HEK293T (cell line): ENCODE measurements around the gene KCNH1.

Experiments
- ARNT ChIP-seq: fragments of 450-650 bp; IDR thresholded peaks from 2 replicates; pipeline ENCODE4 v1.6.1; 2017; ENCODE audit warnings: mild to moderate bottlenecking
- BHLHE40 ChIP-seq: fragments of 450-650 bp; IDR thresholded peaks from 2 replicates; pipeline ENCODE4 v1.6.1; 2016; ENCODE audit warnings: mild to moderate bottlenecking, moderate library complexity, borderline replicate concordance
- CTBP1 ChIP-seq: fragments of 450-650 bp; IDR thresholded peaks from 2 replicates; pipeline ENCODE4 v1.6.1; 2016; ENCODE audit warnings: borderline replicate concordance
- FOXM1 ChIP-seq: fragments of 450-650 bp; IDR thresholded peaks from 2 replicates; pipeline ENCODE4 v1.6.1; 2017; ENCODE audit warnings: mild to moderate bottlenecking, borderline replicate concordance
- SUZ12 ChIP-seq: fragments of 450-650 bp; IDR thresholded peaks from 2 replicates; pipeline ENCODE4 v1.6.1; 2016; ENCODE audit warnings: mild to moderate bottlenecking
- TARDBP ChIP-seq: fragments of 450-650 bp; IDR thresholded peaks from 2 replicates; pipeline ENCODE4 v1.6.1; 2016
- ZNF384 ChIP-seq: fragments of 450-650 bp; IDR thresholded peaks from 2 replicates; pipeline ENCODE4 v1.6.1; 2016
- TF ChIP-seq, protein P1 (sequence below): fragments of 450-650 bp; IDR thresholded peaks from 2 replicates; pipeline ENCODE4 v1.6.1; 2016

DNA sequence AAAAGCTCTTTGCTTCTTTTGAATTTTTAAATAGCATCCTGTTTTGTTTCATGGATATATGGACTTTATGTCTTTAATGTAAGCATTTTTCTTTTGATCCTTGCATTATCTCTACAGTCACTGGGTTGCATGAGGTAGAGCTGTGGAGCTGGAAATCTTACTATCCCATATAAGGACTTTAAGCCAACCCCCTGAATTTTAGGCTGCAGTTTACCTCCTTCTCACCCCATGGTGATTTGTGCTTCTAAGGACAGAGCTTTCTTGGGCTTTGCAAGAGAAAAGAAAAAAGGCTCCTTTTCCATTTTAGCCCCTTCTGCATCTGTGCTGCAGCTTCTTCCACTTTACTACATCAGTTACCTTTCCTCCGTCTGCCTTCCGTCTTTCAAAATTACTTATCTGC is 431.4 kb downstream of the KCNH1 start:
- TF ChIP-seq, protein P1, sequence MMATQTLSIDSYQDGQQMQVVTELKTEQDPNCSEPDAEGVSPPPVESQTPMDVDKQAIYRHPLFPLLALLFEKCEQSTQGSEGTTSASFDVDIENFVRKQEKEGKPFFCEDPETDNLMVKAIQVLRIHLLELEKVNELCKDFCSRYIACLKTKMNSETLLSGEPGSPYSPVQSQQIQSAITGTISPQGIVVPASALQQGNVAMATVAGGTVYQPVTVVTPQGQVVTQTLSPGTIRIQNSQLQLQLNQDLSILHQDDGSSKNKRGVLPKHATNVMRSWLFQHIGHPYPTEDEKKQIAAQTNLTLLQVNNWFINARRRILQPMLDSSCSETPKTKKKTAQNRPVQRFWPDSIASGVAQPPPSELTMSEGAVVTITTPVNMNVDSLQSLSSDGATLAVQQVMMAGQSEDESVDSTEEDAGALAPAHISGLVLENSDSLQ, result no peak
- TF ChIP-seq ARNT (no peak), FOXM1 (no peak), TARDBP (no peak), BHLHE40 (no peak), ZNF384 (no peak), SUZ12 (no peak), CTBP1 (no peak)
